ENCODE data around the gene KIT.

KIT gene

GRCh38 chr4:54731552-54731951, 73.8 kb downstream of the KIT start:
- Histone ChIP-seq H3K4me3 (no peak overlapping the region), H3K27ac (no peak overlapping the region)

- Histone ChIP-seq H3K4me3 (no peak overlapping the region), H3K27ac (no peak overlapping the region)
Measured at GRCh38 chr4:54731976-54732375, 74.2 kb downstream of the KIT start.

- H3K4me3 ChIP-seq, result no peak overlapping the region
- H3K27ac ChIP-seq, result no peak overlapping the region
Measured at GRCh38 chr4:54737421-54737820, 79.7 kb downstream of the KIT start.

GRCh38 chr4:54741202-54741601, 83.4 kb downstream of the KIT start:
- no peak overlapping the region for H3K4me3 ChIP-seq
- H3K27ac ChIP-seq, result no peak overlapping the region

GRCh38 chr4:54742636-54743399, 85.1 kb downstream of the KIT start:
- H3K4me3 ChIP-seq, result no peak overlapping the region
- no peak overlapping the region for H3K27ac ChIP-seq

- H3K4me3 ChIP-seq, result no peak overlapping the region
- no peak overlapping the region for H3K27ac ChIP-seq
Measured at GRCh38 chr4:54743562-54743961, 85.8 kb downstream of the KIT start.

- no peak overlapping the region for H3K4me3 ChIP-seq
- H3K27ac ChIP-seq, result no peak overlapping the region
Measured at GRCh38 chr4:54744487-54744886, 86.7 kb downstream of the KIT start.

GRCh38 chr4:54745031-54745770, 87.4 kb downstream of the KIT start:
- no peak overlapping the region for H3K27ac ChIP-seq
- no peak overlapping the region for H3K4me3 ChIP-seq

- H3K4me3 ChIP-seq, result no peak overlapping the region
- H3K27ac ChIP-seq, result no peak overlapping the region
Measured at GRCh38 chr4:54746218-54746617, 88.5 kb downstream of the KIT start.

GRCh38 chr4:54750341-54750740, 92.6 kb downstream of the KIT start:
- Histone ChIP-seq H3K27ac (no peak overlapping the region), H3K4me3 (no peak overlapping the region)

GRCh38 chr4:54754394-54754793, 96.6 kb downstream of the KIT start:
- Histone ChIP-seq H3K27ac (no peak overlapping the region), H3K4me3 (no peak overlapping the region)

GRCh38 chr4:54764476-54764875, 106.7 kb downstream of the KIT start:
- H3K4me3 ChIP-seq, result no peak overlapping the region
- no peak overlapping the region for H3K27ac ChIP-seq

GRCh38 chr4:54767376-54767775, 109.6 kb downstream of the KIT start:
- H3K4me3 ChIP-seq, result no peak overlapping the region
- no peak overlapping the region for H3K27ac ChIP-seq

GRCh38 chr4:54773022-54773421, 115.3 kb downstream of the KIT start:
- Histone ChIP-seq H3K27ac (no peak overlapping the region), H3K4me3 (no peak overlapping the region)

- Histone ChIP-seq H3K4me3 (no peak overlapping the region), H3K27ac (no peak overlapping the region)
Measured at GRCh38 chr4:54779036-54779435, 121.3 kb downstream of the KIT start.

- Histone ChIP-seq H3K4me3 (no peak overlapping the region), H3K27ac (no peak overlapping the region)
Measured at GRCh38 chr4:54779476-54780148, 121.9 kb downstream of the KIT start.

GRCh38 chr4:54780149-54780495, 122.4 kb downstream of the KIT start:
- H3K4me3 ChIP-seq, result no peak overlapping the region
- no peak overlapping the region for H3K27ac ChIP-seq

GRCh38 chr4:54781756-54782155, 124.0 kb downstream of the KIT start:
- peak overlapping the region in 1 of 21 experiments; percentile 35 for H3K27ac ChIP-seq
- no peak overlapping the region for H3K4me3 ChIP-seq

- Histone ChIP-seq H3K27ac (peak overlapping the region in 17 of 21 experiments; percentile 2 to 67 (median 42)), H3K4me3 (no peak overlapping the region)
Measured at GRCh38 chr4:54783402-54784110, 125.8 kb downstream of the KIT start.

GRCh38 chr4:54784161-54784671, 126.5 kb downstream of the KIT start:
- peak overlapping the region in 16 of 21 experiments; percentile 2 to 67 (median 44) for H3K27ac ChIP-seq
- H3K4me3 ChIP-seq, result no peak overlapping the region

All from skin epidermis (tissue), 12 donors.